ENCODE data around the gene STN1. TPM values are rescaled to one million over a fixed set of nuclear protein-coding genes. Genes with fewer than 3 reads are reported as not detected.

STN1 gene, protein sequence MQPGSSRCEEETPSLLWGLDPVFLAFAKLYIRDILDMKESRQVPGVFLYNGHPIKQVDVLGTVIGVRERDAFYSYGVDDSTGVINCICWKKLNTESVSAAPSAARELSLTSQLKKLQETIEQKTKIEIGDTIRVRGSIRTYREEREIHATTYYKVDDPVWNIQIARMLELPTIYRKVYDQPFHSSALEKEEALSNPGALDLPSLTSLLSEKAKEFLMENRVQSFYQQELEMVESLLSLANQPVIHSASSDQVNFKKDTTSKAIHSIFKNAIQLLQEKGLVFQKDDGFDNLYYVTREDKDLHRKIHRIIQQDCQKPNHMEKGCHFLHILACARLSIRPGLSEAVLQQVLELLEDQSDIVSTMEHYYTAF
- 36.8 and 37.9 TPM in 2 replicates for total RNA-seq

DNA sequence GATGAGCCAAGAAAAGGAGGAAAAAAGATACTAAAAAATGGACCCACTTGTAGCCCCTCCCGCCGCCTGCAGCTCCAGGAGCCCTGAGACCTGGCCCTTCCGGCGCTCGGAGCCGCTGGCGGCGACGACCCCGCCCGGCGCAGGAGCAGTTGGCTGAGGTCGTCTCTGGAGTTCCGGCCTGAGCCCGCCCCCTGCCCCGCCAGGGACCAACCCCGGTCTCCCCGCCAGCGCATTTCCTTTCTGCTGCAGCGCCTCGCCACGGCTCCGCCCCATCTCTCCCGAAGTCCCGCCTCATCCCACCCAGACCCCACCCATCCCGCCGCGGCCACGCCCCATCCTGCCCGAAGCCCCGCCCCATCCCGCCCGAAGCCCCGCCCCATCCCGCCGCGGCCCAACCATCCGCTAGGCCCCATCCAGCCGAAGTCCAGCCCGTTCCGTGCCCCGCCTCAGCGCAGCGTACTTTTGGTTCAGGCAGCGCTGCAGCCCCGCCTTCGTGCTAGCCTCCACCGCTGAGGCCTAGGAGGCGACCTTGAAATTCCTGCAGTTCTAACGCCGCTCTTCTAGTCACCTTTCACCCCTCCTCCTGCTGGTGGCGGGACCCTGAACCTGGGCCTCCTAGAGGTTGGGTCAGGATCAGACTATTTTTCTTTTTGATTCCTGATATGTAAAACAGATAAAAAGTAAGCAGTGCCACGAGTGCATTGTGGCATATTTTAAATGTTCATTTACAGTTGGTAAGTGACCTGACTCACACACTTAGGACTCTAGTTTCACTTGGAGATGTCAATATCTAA is at the start of gene STN1:
Gene STN1, minus strand, starts transcription at position 132 of the 794 bp plus-strand sequence. CDS start 590 bp downstream, outside the sequence.

DNA sequence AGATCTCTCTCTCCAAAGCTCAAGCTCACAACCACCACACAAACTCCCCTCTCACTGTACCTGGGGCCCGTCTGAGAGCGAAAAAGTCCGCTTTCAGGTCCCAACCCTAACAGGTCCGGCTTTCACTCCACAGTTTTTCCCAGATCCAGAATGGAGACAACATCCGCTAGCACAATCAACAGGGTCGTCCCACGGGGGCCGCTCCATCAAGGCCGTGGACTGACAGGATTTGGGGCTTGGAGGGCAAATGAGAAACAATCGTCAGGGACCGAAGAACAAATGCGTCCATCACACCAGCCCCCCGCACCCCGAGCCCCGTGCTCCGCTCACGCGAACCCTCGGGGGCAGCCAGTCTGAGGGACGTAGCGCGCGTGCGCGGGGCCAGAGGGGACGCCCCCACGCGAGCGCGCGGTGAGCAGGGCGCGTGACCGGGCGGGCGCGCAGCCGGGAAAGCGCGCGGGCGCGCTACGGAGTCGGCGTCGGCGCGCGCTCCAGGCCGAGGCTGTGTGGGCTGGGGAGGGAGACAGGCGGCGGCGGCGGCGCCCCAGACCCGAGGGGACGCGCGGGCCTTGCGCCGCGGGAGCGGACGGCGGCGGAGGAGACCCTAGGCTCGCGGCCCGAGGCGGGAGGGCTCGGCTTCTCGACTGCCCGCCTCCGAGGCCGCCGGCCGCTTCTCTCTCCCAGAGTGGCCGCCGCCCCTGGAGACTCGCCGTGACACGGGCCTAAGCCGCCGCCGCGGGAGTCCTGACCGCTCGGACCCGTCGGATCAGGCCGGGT is 48.9 kb upstream of the STN1 start, which contains the start of gene SLK:
Gene SLK, plus strand, starts transcription at position 470 of the 777 bp plus-strand sequence. CDS start 606 bp downstream, outside the sequence.

DNA sequence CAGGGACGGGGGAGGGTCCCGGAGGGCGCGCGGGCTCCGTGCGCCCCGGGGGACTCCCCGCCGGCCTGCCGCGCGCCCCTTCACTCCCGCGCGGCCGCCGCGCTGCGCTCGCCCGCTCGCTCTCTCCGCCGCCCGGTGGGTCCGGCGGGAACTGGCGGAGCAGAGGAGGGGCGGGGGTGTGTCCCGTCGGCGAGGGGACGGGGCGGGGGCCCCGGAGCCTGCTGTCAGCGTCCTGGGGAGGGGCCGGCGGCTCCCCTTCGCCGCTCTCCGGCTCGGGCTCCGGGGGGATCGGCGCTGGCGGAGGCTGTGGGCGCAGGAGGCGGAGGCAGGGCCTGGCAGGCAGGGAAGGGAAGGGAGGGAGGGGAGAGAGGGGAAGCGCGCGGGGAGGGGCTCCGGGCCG is 62.6 kb downstream of the STN1 start, which contains the start of gene SH3PXD2A:
Gene SH3PXD2A, minus strand, starts transcription at position 153 of the 400 bp plus-strand sequence. CDS start 310 bp downstream, outside the sequence.

Other genes with a start within 250 kb of the STN1 start
- 77.4 and 113 TPM in 2 replicates for gene SH3PXD2A, start 62.6 kb downstream of the STN1 start, total RNA-seq
- gene SLK, start 49.0 kb upstream of the STN1 start, total RNA-seq = 43.1 and 55.2 TPM in 2 replicates
- gene COL17A1, start 167.7 kb upstream of the STN1 start, total RNA-seq = 0.30 and 3.1 TPM in 2 replicates
- 7.4 and 18.7 TPM in 2 replicates for gene SFR1, start 204.0 kb upstream of the STN1 start, total RNA-seq